ENCODE results near the gene ELK4. TPM values are rescaled to one million over a fixed set of nuclear protein-coding genes. Genes with fewer than 3 reads are reported as not detected.

ELK4 gene
- total and polyA plus RNA-seq, 2 of the 8 experiments (the other 6 are each of a cell fraction or from before 2014, with no cell fraction given), result 2.9 to 26.3 TPM

GRCh38 chr1:205615789-205616188 lies 16.0 kb downstream of the ELK4 start (continued):
- TF ChIP-seq BCL11A (IDR thresholded peaks at IDR 0.05; ENCODE audit: low read depth in 2 of 2, low read length in 2 of 2) (no peak), SP2 (IDR thresholded peaks at IDR 0.05; ENCODE audit: low read length) (no peak), NRF1 (IDR thresholded peaks at IDR 0.05; ENCODE audit: low read depth, low read length) (no peak), SP1 (IDR thresholded peaks at IDR 0.05; ENCODE audit: low read depth, low read length) (no peak)
